Measurements from ENCODE around the gene COQ3. TPM values are rescaled to one million over a fixed set of nuclear protein-coding genes. Genes with fewer than 3 reads are reported as not detected.
"Not testable (repeated sequence)": the region's sequence is repeated elsewhere in the genome, so short reads cannot be mapped to it uniquely, and the experiment has no call there.

Gene COQ3
- total and polyA plus RNA-seq, 2 of the 4 experiments (the other 2 are of a cell fraction) = 8.2 to 8.9 TPM

DNA sequence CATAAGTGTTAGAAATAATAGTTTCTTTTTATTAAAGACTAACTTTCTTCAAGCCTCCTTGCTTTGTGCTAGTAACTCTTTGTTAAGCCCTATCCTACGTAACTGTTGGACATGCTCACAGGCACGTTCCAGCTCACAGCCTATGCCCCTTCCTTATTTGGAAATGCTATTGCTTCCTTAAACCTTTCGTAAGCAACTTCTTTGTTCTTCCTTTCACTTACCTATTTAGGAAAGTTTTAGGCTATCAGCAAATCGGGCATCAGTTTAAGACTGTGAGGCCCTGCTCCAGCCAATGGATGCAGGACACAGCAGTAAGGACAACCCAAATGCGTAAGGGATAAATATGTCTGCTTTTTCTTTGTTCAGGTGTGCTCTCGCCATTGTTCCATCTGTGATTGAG is 58.7 kb downstream of the COQ3 start:
- H3K4me2 ChIP-seq (ENCODE audit: low read depth, low read length); dilution Hi-C loops (cut with HindIII; ENCODE audit: low sequenced_read_pairs, unreplicated experiment); H3K27me3 ChIP-seq (ENCODE audit: control insufficient read depth, insufficient read depth, low read length); H3K36me3 ChIP-seq (ENCODE audit: control insufficient read depth, insufficient read depth, low read length); H2AK9ac ChIP-seq (replicated peaks; ENCODE audit: low read depth, low read length, poor library complexity); H3K79me1 ChIP-seq (ENCODE audit: low read depth in 1 of 2, low read length in 2 of 2); H3K9me1 ChIP-seq (ENCODE audit: insufficient read depth, low read length); H3K14ac ChIP-seq (replicated peaks; ENCODE audit: low read depth, low read length); H2BK15ac ChIP-seq (ENCODE audit: low read depth, low read length); H4K91ac ChIP-seq (ENCODE audit: insufficient read depth, low read depth, low read length); H3K9me3 ChIP-seq (ENCODE audit: control insufficient read depth, insufficient read depth, low read length); H3K4ac ChIP-seq (ENCODE audit: low read depth, low read length); H3K27ac ChIP-seq (ENCODE audit: insufficient read depth, low read length); H4K20me1 ChIP-seq (ENCODE audit: insufficient read depth, low read length); H3K23ac ChIP-seq (ENCODE audit: low read depth, low read length); H2BK5ac ChIP-seq (ENCODE audit: low read depth, low read length, poor library complexity, severe bottlenecking); H2BK20ac ChIP-seq (ENCODE audit: low read depth, low read length); H2BK120ac ChIP-seq (ENCODE audit: low read depth, low read length); H4K8ac ChIP-seq (ENCODE audit: low read depth in 2 of 2, low read length in 2 of 2); POLR2A ChIA-PET (ENCODE audit: unreplicated experiment); H3K4me1 ChIP-seq (ENCODE audit: control insufficient read depth, insufficient read depth, low read length); ATAC-seq (ENCODE audit: low read depth); H3K9ac ChIP-seq (ENCODE audit: low read depth, low read length); H3K56ac ChIP-seq (ENCODE audit: extremely low read depth, insufficient read depth, low read length); DNase-seq; BruUV-seq (replicated peaks); in situ Hi-C loops (cut with MboI; ENCODE audit: low sequenced_read_pairs); H4K5ac ChIP-seq (ENCODE audit: low read depth, low read length); H3K4me3 ChIP-seq (ENCODE audit: insufficient read depth, low read depth, low read length); H2AFZ ChIP-seq (replicated peaks; ENCODE audit: low read length, poor library complexity); H2AK5ac ChIP-seq (ENCODE audit: low read depth, low read length); H3K18ac ChIP-seq (ENCODE audit: low read depth, low read length): not testable (repeated sequence)
- 65% methylated on average over 2 of the region's 6 CpGs; no CpG with 5 or more reads in 1 of the 2 experiments for WGBS, 2 experiments (ENCODE audit: extremely low coverage in 2 of 2, insufficient read length in 1 of 2)
- CTCF ChIA-PET = interaction anchor here (1.5 kb wide), 1 partner anchor 9 kb away, joined by 6 read pairs; no protein-coding TSS in a partner anchor
- intact Hi-C loops (cut with micrococcal nuclease) = loop anchor here (2.0 kb wide), 1 partner anchor 58 kb away; no protein-coding TSS in a partner anchor
